SKM-1 (cell line): ENCODE results near the gene INSYN1.
"Not testable (repeated sequence)": the region's sequence is repeated elsewhere in the genome, so short reads cannot be mapped to it uniquely, and the experiment has no call there.

Source experiments
- DNase-seq: peaks from one replicate; lab custom pipeline; 2025; ENCODE audit not compliant: unreplicated experiment; lab: John Stamatoyannopoulos, UW

The INSYN1 gene

GRCh38 chr15:73750438-73750837, 2.7 kb downstream of the INSYN1 start:
- DNase-seq = no peak

GRCh38 chr15:73749971-73750370, 3.2 kb downstream of the INSYN1 start:
- no peak for DNase-seq

- no peak for DNase-seq
Observed at GRCh38 chr15:73749533-73749932, 3.6 kb downstream of the INSYN1 start.

GRCh38 chr15:73748730-73749129, 4.4 kb downstream of the INSYN1 start:
- DNase-seq = no peak

GRCh38 chr15:73747847-73748590, 5.1 kb downstream of the INSYN1 start:
- DNase-seq = no peak

- no peak for DNase-seq
Observed at GRCh38 chr15:73746883-73747282, 6.3 kb downstream of the INSYN1 start.

GRCh38 chr15:73746261-73746660, 6.9 kb downstream of the INSYN1 start:
- DNase-seq = no peak

GRCh38 chr15:73745073-73745472, 8.1 kb downstream of the INSYN1 start:
- no peak for DNase-seq

- DNase-seq = no peak
Observed at GRCh38 chr15:73744293-73744692, 8.9 kb downstream of the INSYN1 start.

- no peak for DNase-seq
Observed at GRCh38 chr15:73741321-73741836, 11.8 kb downstream of the INSYN1 start.

GRCh38 chr15:73740152-73741048, 12.8 kb downstream of the INSYN1 start:
- no peak for DNase-seq

GRCh38 chr15:73737535-73737934, 15.6 kb downstream of the INSYN1 start:
- no peak for DNase-seq

- DNase-seq = no peak
Observed at GRCh38 chr15:73732930-73733329, 20.2 kb downstream of the INSYN1 start.

GRCh38 chr15:73732051-73732450, 21.1 kb downstream of the INSYN1 start:
- not testable (repeated sequence) for DNase-seq

- no peak for DNase-seq
Observed at GRCh38 chr15:73727330-73727976, 25.7 kb downstream of the INSYN1 start.

- no peak for DNase-seq
Observed at GRCh38 chr15:73724212-73724611, 28.9 kb downstream of the INSYN1 start.

- no peak for DNase-seq
Observed at GRCh38 chr15:73723191-73723590, 30.0 kb downstream of the INSYN1 start.

- no peak for DNase-seq
Observed at GRCh38 chr15:73722425-73722824, 30.7 kb downstream of the INSYN1 start.

GRCh38 chr15:73718694-73719093, 34.5 kb downstream of the INSYN1 start:
- no peak for DNase-seq

GRCh38 chr15:73717802-73718201, 35.3 kb downstream of the INSYN1 start:
- DNase-seq = no peak

- DNase-seq = no peak
Observed at GRCh38 chr15:73717206-73717605, 35.9 kb downstream of the INSYN1 start.
